Measurements from ENCODE around the gene FSTL4. TPM values are rescaled to one million over a fixed set of nuclear protein-coding genes. Genes with fewer than 3 reads are reported as not detected.

The FSTL4 gene
- total and polyA plus RNA-seq, 2 of the 4 experiments (the other 2 are of a cell fraction): 0.18 TPM; not detected in 1

GRCh38 chr5:133360693-133361472, 251.5 kb downstream of the FSTL4 start:
- ChIA-PET CTCF (no interaction called here), POLR2A (ENCODE audit: unreplicated experiment) (no interaction called here)
- no peaks in the 10 kb centered on the region for H3K4me1 ChIP-seq (ENCODE audit: control insufficient read depth, insufficient read depth, low read length)
- H3K9me3 ChIP-seq (ENCODE audit: control insufficient read depth, insufficient read depth, low read length): no peaks in the 10 kb centered on the region
- no peak overlapping the region for H3K14ac ChIP-seq (replicated peaks; ENCODE audit: low read depth, low read length)
- no peak overlapping the region for H4K91ac ChIP-seq (ENCODE audit: insufficient read depth, low read depth, low read length)
- no peak overlapping the region for H3K56ac ChIP-seq (ENCODE audit: extremely low read depth, insufficient read depth, low read length)
- H3K36me3 ChIP-seq (ENCODE audit: control insufficient read depth, insufficient read depth, low read length): no peaks in the 10 kb centered on the region
- no TSS peak for BruUV-seq (replicated peaks)
- H3K4me3 ChIP-seq (ENCODE audit: insufficient read depth, low read depth, low read length): no peak overlapping the region
- H2AFZ ChIP-seq (replicated peaks; ENCODE audit: low read length, poor library complexity): no peak overlapping the region
- no peaks in the 10 kb centered on the region for H3K9me1 ChIP-seq (ENCODE audit: insufficient read depth, low read length)
- intact Hi-C loops (cut with micrococcal nuclease) (loop anchor here (5.0 kb wide), 1 partner anchor 249 kb away; no protein-coding TSS in a partner anchor), dilution Hi-C loops (cut with HindIII; ENCODE audit: low sequenced_read_pairs, unreplicated experiment) (no loop called here), in situ Hi-C loops (cut with MboI; ENCODE audit: low sequenced_read_pairs) (no loop called here)
- no peak overlapping the region for H2AK5ac ChIP-seq (ENCODE audit: low read depth, low read length)
- H4K5ac ChIP-seq (ENCODE audit: low read depth, low read length): no peak overlapping the region
- H2BK15ac ChIP-seq (ENCODE audit: low read depth, low read length): no peak overlapping the region
- no peak overlapping the region for H3K23ac ChIP-seq (ENCODE audit: low read depth, low read length)
- H2BK20ac ChIP-seq (ENCODE audit: low read depth, low read length): no peak overlapping the region
- H3K9ac ChIP-seq (ENCODE audit: low read depth, low read length): no peak overlapping the region
- H3K4ac ChIP-seq (ENCODE audit: low read depth, low read length): no peak overlapping the region
- TF ChIP-seq ELK1 (IDR thresholded peaks at IDR 0.05; ENCODE audit: borderline replicate concordance, low read depth, low read length): no peak
- TF ChIP-seq CTCF (conservative IDR thresholded peaks at IDR 0.05; ENCODE audit: low read depth, low read length): no peak
- no peak for TF ChIP-seq MAFK (IDR thresholded peaks at IDR 0.05; ENCODE audit: low read depth, low read length)
- TF ChIP-seq CEBPB (IDR thresholded peaks at IDR 0.05; ENCODE audit: low read depth, low read length): no peak
- TF ChIP-seq BHLHE40 (IDR thresholded peaks at IDR 0.05; ENCODE audit: low read depth, low read length): no peak
- no peak for TF ChIP-seq RFX5 (IDR thresholded peaks at IDR 0.05; ENCODE audit: low read depth, low read length)
- TF ChIP-seq USF2 (IDR thresholded peaks at IDR 0.05; ENCODE audit: low read depth, low read length): no peak
- TF ChIP-seq RAD21 (IDR thresholded peaks at IDR 0.05; ENCODE audit: low read length): no peak
- TF ChIP-seq SMC3 (IDR thresholded peaks at IDR 0.05; ENCODE audit: low read depth, low read length): no peak
- no peak for TF ChIP-seq FOS (IDR thresholded peaks at IDR 0.05; ENCODE audit: low read depth, low read length)
- TF ChIP-seq NFE2L2 (IDR thresholded peaks at IDR 0.05; ENCODE audit: low read depth, low read length): no peak
- TF ChIP-seq CHD1 (IDR thresholded peaks at IDR 0.05; ENCODE audit: low read depth, low read length): no peak
- TF ChIP-seq POLR2A (IDR thresholded peaks at IDR 0.05; ENCODE audit: low read depth, low read length): no peak
- TF ChIP-seq MAZ (IDR thresholded peaks at IDR 0.05; ENCODE audit: borderline replicate concordance, low read depth, low read length): no peak
- TF ChIP-seq RCOR1 (IDR thresholded peaks at IDR 0.05; ENCODE audit: insufficient replicate concordance, low read length): no peak
- TF ChIP-seq MXI1 (IDR thresholded peaks at IDR 0.05; ENCODE audit: borderline replicate concordance, low read depth, low read length): no peak
- H2BK5ac ChIP-seq (ENCODE audit: low read depth, low read length, poor library complexity, severe bottlenecking): no peak overlapping the region
- H4K8ac ChIP-seq (ENCODE audit: low read depth in 2 of 2, low read length in 2 of 2): no peak overlapping the region
- DNase-seq (no peak), ATAC-seq (ENCODE audit: low read depth) (no peak)
- H3K27me3 ChIP-seq (ENCODE audit: control insufficient read depth, insufficient read depth, low read length): peaks cover 21% of the 10 kb centered on the region
- H3K18ac ChIP-seq (ENCODE audit: low read depth, low read length): no peak overlapping the region
- no peak overlapping the region for H2BK120ac ChIP-seq (ENCODE audit: low read depth, low read length)
- H3K4me2 ChIP-seq (ENCODE audit: low read depth, low read length): no peak overlapping the region
- H2AK9ac ChIP-seq (replicated peaks; ENCODE audit: low read depth, low read length, poor library complexity): no peak overlapping the region
- H3K27ac ChIP-seq (ENCODE audit: insufficient read depth, low read length): no peak overlapping the region
- WGBS, 2 experiments (ENCODE audit: extremely low coverage in 2 of 2, insufficient read length in 1 of 2): 18% methylated on average over 2 of the region's 18 CpGs; no CpG with 5 or more reads in 1 of the 2 experiments
- no peaks in the 10 kb centered on the region for H3K79me1 ChIP-seq (ENCODE audit: low read depth in 1 of 2, low read length in 2 of 2)
- H4K20me1 ChIP-seq (ENCODE audit: insufficient read depth, low read length): no peaks in the 10 kb centered on the region

All from IMR-90 (cell line).